Left ventricle myocardium inferior (tissue), 1 donor: Measurements from ENCODE around the gene PASK. TPM values are rescaled to one million over a fixed set of nuclear protein-coding genes. Genes with fewer than 3 reads are reported as not detected.

ENCODE experiments used
- DNase-seq: peaks from one replicate; pipeline ENCODE4 v3.0.0-alpha.2; 2020
- H3K27ac ChIP-seq: fragments of 200-600 bp; replicated peaks from 2 replicates; pipeline ENCODE4 v1.8.0; 2021
- H3K27me3 ChIP-seq: fragments of 200-600 bp; 2 replicates; pipeline ENCODE4 v1.8.0; 2021; ENCODE audit warnings: low read depth
- H3K36me3 ChIP-seq: fragments of 200-600 bp; 2 replicates; pipeline ENCODE4 v1.8.0; 2021
- H3K4me1 ChIP-seq: fragments of 200-600 bp; 2 replicates; pipeline ENCODE4 v1.8.0; 2021
- H3K4me3 ChIP-seq: fragments of 200-600 bp; 2 replicates; pipeline ENCODE4 v1.8.0; 2021; ENCODE audit warnings: mild to moderate bottlenecking, moderate library complexity
- H3K9me3 ChIP-seq: fragments of 200-600 bp; replicated peaks from 2 replicates; pipeline ENCODE4 v1.8.0; 2021
- intact Hi-C: fragments of 100-400 bp; cut with micrococcal nuclease; formaldehyde crosslinking; loops from one replicate; pipeline ENCODE4 v1.11.0; 2022
- total RNA-seq: library from RNA; stranded (reverse); fragmentation: NEBNext Ultra II Directional; extraction: Animal tissue kit (Norgen Biotek cat#: 25700); gene quantifications from one replicate; pipeline ENCODE4 v1.2.1, GENCODE V29; 2021
- TF ChIP-seq, protein P1 (sequence below): fragments of 200-600 bp; IDR thresholded peaks from 2 replicates; pipeline ENCODE4 v1.8.0; 2021; ENCODE audit warnings: antibody characterized with exemption, mild to moderate bottlenecking, borderline replicate concordance
- donor health status: DM: no; HTN: yes; CAD: no; lungs with severe emphysema.

PASK gene
- total RNA-seq, 1 donor from 2014 or later = 3.4 TPM

DNA sequence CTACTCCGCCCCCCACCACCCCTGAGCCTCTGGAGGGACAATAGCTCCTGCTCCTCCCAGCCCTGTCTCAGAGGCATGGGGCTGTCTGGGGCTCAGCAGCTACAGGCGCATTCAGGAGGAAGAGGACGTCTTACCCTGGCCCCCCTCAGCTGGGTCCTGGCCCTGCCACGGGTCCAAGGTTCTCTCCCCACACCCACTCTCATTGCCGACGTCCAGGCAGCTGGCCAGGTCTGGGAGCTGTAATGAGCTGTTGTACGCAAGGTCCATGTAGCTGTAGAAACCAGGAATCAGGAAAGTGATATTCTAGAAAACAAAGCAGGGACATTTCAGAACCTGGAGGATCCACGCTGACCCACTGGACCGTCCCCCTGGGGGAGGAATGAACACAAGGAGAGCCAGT lies 13.5 kb downstream of the PASK start:
- Histone ChIP-seq H3K27ac (no peak overlapping the region), H3K36me3 (no peaks in the 10 kb centered on the region), H3K27me3 (no peaks in the 10 kb centered on the region), H3K4me3 (no peak overlapping the region), H3K4me1 (no peaks in the 10 kb centered on the region), H3K9me3 (no peaks in the 10 kb centered on the region)
- no peak for DNase-seq
- TF ChIP-seq, protein P1, sequence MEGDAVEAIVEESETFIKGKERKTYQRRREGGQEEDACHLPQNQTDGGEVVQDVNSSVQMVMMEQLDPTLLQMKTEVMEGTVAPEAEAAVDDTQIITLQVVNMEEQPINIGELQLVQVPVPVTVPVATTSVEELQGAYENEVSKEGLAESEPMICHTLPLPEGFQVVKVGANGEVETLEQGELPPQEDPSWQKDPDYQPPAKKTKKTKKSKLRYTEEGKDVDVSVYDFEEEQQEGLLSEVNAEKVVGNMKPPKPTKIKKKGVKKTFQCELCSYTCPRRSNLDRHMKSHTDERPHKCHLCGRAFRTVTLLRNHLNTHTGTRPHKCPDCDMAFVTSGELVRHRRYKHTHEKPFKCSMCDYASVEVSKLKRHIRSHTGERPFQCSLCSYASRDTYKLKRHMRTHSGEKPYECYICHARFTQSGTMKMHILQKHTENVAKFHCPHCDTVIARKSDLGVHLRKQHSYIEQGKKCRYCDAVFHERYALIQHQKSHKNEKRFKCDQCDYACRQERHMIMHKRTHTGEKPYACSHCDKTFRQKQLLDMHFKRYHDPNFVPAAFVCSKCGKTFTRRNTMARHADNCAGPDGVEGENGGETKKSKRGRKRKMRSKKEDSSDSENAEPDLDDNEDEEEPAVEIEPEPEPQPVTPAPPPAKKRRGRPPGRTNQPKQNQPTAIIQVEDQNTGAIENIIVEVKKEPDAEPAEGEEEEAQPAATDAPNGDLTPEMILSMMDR = no peak
- intact Hi-C loops = no loop called here

DNA sequence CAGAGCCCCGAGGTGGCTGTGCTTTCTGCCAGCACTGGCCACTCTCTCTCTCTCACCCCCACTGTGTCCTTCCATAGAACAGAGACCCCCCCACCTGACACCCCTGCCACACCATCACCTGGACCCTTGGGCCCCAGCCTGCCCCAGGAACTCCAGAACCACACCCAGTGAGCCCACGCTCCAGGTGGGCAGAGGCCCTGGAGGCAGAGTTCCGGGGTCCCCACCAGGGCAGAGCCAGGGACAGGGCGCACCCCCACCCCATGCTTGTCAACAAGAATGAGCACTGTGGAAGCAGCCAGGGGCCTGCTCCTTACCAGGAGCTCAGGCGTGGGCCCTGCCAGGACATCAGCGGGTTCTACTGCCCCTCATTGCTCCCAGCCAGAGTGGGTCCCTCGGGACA lies 14.6 kb downstream of the PASK start:
- no peak overlapping the region for H3K4me3 ChIP-seq
- DNase-seq = no peak
- no peaks in the 10 kb centered on the region for H3K27me3 ChIP-seq
- TF ChIP-seq, protein P1 = no peak
- H3K36me3 ChIP-seq = no peaks in the 10 kb centered on the region
- H3K27ac ChIP-seq = no peak overlapping the region
- intact Hi-C loops = no loop called here
- H3K4me1 ChIP-seq = no peaks in the 10 kb centered on the region
- no peaks in the 10 kb centered on the region for H3K9me3 ChIP-seq

DNA sequence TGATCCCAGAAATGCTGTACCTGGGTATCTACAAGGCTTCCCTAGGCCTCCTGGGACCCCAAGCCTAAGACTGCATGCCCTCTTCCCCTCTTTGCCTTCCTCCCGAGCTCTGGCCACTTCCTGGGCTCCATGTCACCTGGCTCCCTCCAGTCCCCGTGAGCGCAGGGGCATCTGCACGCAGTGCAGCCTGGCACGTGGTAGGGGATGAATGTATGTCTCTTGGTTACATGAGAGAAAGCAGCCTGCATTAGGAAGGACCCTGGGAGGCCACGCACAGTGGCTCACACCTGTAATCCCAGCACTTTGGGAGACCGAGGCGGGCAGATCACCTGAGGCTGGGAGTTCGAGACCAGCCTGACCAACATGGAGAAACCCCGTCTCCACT lies 15.8 kb downstream of the PASK start:
- Histone ChIP-seq H3K27me3 (no peaks in the 10 kb centered on the region), H3K4me1 (no peaks in the 10 kb centered on the region), H3K9me3 (no peaks in the 10 kb centered on the region), H3K27ac (no peak overlapping the region), H3K36me3 (no peaks in the 10 kb centered on the region), H3K4me3 (no peak overlapping the region)
- TF ChIP-seq, protein P1 = no peak
- no peak for DNase-seq
- intact Hi-C loops = no loop called here

DNA sequence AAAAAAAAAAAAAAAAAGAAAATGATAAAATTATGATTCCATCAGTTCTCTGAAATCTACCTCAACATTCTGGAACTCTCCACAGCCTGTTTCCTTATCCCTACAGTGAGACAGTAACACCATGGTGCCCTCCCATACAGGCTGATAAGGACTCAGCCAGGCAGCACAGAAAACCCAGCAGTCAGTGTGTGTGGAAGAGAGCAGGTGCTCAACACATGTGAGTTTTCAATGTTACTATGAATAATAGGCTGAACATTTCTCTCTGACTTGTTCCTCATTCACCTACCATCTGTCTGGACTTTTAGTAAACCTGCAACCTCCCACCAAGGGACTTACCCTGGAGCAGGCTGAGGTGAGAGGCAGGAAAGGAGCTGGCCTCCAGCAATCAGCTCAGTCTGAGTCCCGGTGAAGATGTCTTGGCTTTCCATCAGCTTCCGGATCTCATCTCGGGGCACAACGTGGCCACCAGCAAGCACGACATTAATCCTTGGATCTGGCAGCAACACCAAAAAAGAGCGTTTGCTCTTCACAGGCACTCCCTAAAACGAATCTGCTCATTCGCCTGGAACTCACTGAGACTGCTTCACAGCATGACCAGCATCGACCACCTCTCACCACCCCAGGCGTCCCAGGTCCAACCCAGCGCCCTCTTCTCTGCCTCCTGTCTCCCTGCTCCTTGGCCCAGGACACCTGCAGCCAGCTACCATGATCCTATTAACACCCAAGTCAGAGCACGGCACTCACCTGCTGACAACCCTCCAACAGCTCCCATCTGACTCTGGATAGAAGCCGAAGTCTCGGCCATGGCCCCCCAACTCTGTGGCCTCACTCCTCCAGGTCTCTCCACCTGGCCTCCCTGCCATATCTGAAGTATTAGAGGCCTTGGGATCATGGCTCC lies 16.5 kb downstream of the PASK start:
- no peak overlapping the region for H3K27ac ChIP-seq
- intact Hi-C loops = no loop called here
- no peak overlapping the region for H3K4me3 ChIP-seq
- no peaks in the 10 kb centered on the region for H3K27me3 ChIP-seq
- no peak for DNase-seq
- no peaks in the 10 kb centered on the region for H3K9me3 ChIP-seq
- H3K36me3 ChIP-seq = no peaks in the 10 kb centered on the region
- no peaks in the 10 kb centered on the region for H3K4me1 ChIP-seq
- TF ChIP-seq, protein P1 = no peak

DNA sequence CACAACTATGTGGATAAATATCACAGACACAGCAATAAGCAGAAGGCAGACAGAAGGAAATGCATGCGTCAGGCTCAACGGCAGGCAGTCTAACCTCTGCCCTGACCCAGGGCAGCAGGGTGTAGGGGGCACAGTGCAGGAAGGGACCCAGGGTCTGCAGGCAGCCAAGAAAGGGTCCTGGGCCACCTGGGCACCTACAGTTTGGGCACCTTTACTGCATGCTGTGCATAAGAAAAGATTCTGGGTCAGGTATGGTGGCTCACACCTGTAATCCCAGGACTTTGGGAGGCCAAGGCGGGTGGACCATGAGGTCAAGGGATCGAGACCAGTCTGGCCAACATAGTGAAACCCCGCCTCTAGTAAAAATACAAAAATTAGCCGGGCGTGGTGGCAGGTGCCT lies 17.7 kb downstream of the PASK start:
- Histone ChIP-seq H3K4me3 (no peak overlapping the region), H3K36me3 (no peaks in the 10 kb centered on the region), H3K27ac (no peak overlapping the region), H3K4me1 (no peaks in the 10 kb centered on the region), H3K27me3 (no peaks in the 10 kb centered on the region), H3K9me3 (no peaks in the 10 kb centered on the region)
- TF ChIP-seq, protein P1 = no peak
- DNase-seq = no peak
- intact Hi-C loops = no loop called here
